ENCODE measurements around the gene OR1A2.
"Not testable (repeated sequence)": the region's sequence is repeated elsewhere in the genome, so short reads cannot be mapped to it uniquely, and the experiment has no call there.

- TF ChIP-seq CTCF, POLR2AphosphoS5 (IDR thresholded peaks at IDR 0.05): not testable (repeated sequence)
Measured at GRCh38 chr17:3224721-3225352, 27.5 kb downstream of the OR1A2 start.
